ENCODE measurements around the gene CHPT1. TPM values are rescaled to one million over a fixed set of nuclear protein-coding genes. Genes with fewer than 3 reads are reported as not detected.

CHPT1 gene
- total and polyA plus RNA-seq, 2 of the 13 experiments (the other 11 are each of a cell fraction or from before 2014, with no cell fraction given) = 117 to 178 TPM

DNA sequence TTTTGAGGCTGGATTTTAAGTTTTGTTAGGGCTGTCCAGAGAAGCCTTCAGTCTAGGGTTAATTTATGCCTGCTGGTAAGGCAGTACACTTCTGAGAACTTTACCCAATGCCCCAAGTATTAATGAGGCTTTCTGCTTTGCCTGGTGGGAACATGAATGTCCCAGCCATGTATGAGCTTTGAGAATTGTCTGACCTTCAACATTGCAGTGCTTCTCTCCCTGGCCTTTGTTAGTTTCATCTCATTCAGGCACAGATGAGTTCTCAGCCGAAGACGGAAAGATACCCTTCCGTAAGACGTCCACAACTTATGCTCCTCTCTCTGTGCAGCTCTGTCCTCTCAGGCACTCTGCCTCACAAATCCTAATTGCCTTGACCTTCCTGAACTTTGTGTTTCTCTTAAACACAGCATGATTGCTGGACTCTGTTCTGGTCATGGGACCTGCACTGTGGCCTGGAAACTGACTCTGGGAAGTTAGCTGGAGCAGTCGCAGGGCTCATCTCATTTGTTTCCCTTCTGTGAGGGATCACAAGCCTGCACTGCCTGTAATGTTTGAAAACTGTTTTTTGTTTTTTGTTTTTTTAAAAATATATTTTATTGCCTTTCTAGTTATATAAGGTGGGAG lies 15.7 kb downstream of the CHPT1 start:
- Histone ChIP-seq H3K4me3 (replicated peaks in 1 of 3; ENCODE audit: insufficient read depth in 1 of 3, low read depth in 2 of 3, low read length in 3 of 3) (peak overlapping the region; percentile 25 to 51 (median 35)), H3K9me3 (ENCODE audit: low read length) (no peaks in the 10 kb centered on the region), H3K27ac (ENCODE audit: extremely low read length, insufficient read depth, low read length) (peak overlapping the region; percentile 70), H3K4me2 (ENCODE audit: low read depth, low read length) (peak overlapping the region; percentile 86), H3K36me3 (replicated peaks in 1 of 2; ENCODE audit: control insufficient read depth in 1 of 2, insufficient read depth in 2 of 2, low read length in 2 of 2) (peaks cover 3 to 26% of the 10 kb centered on the region in 2 experiments), H3K4me1 (ENCODE audit: insufficient read depth, low read length) (peaks cover 62% of the 10 kb centered on the region), H2AFZ (ENCODE audit: low read length) (no peak overlapping the region), H3K79me2 (ENCODE audit: insufficient read depth, low read length) (peaks cover 99% of the 10 kb centered on the region), H4K20me1 (ENCODE audit: insufficient read depth, low read length) (peaks cover 10% of the 10 kb centered on the region), H3K9ac (ENCODE audit: insufficient read depth, low read depth, low read length) (peak overlapping the region; percentile 48), H3K27me3 (ENCODE audit: control insufficient read depth in 1 of 2, insufficient read depth in 2 of 2, low read length in 2 of 2) (no peaks in the 10 kb centered on the region; a peak in 1 of 5 replicates)
- FAIRE-seq (peak; percentile 92), ATAC-seq (peak; percentile 97), DNase-seq (ENCODE audit: low spot score) (peak; percentile 85)
- BruUV-seq (replicated peaks) = no TSS peak
- intact Hi-C loops (cut with micrococcal nuclease; ENCODE audit: unreplicated experiment) = loop anchor here (2.0 to 5.0 kb wide), 4 partner anchors 14 to 142 kb away; no protein-coding TSS in a partner anchor
- in situ Hi-C loops (cut with HindIII; ENCODE audit: extremely low pct_ligation_motif_present, low pct_unique_long_range_greater_than_20kb) = no loop called here
- POLR2A ChIA-PET = interaction anchor here (0.8 to 2.1 kb wide), 4 partner anchors 15 to 114 kb away, joined by 3 to 20 read pairs (median 3); partner anchors contain the start of gene CHPT1
- 2% methylated on average over 5 of the region's 5 CpGs for WGBS (ENCODE audit: low lambda C conversion rate)
- CTCF ChIA-PET (ENCODE audit: low intra/inter-chr PET ratio, low total read pairs) = no interaction called here
- peak; percentile 95 for TF ChIP-seq POGZ (CRISPR knock-in tag; IDR thresholded peaks at IDR 0.05)
- TF ChIP-seq, protein P1, sequence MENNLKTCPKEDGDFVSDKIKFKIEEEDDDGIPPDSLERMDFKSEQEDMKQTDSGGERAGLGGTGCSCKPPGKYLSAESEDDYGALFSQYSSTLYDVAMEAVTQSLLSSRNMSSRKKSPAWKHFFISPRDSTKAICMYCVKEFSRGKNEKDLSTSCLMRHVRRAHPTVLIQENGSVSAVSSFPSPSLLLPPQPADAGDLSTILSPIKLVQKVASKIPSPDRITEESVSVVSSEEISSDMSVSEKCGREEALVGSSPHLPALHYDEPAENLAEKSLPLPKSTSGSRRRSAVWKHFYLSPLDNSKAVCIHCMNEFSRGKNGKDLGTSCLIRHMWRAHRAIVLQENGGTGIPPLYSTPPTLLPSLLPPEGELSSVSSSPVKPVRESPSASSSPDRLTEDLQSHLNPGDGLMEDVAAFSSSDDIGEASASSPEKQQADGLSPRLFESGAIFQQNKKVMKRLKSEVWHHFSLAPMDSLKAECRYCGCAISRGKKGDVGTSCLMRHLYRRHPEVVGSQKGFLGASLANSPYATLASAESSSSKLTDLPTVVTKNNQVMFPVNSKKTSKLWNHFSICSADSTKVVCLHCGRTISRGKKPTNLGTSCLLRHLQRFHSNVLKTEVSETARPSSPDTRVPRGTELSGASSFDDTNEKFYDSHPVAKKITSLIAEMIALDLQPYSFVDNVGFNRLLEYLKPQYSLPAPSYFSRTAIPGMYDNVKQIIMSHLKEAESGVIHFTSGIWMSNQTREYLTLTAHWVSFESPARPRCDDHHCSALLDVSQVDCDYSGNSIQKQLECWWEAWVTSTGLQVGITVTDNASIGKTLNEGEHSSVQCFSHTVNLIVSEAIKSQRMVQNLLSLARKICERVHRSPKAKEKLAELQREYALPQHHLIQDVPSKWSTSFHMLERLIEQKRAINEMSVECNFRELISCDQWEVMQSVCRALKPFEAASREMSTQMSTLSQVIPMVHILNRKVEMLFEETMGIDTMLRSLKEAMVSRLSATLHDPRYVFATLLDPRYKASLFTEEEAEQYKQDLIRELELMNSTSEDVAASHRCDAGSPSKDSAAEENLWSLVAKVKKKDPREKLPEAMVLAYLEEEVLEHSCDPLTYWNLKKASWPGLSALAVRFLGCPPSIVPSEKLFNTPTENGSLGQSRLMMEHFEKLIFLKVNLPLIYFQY (CRISPR knock-in tag; IDR thresholded peaks at IDR 0.05; ENCODE audit: borderline replicate concordance) = no peak
- TF ChIP-seq ZNF484 (CRISPR knock-in tag; IDR thresholded peaks at IDR 0.05; ENCODE audit: borderline replicate concordance, low read depth) = no peak
- TF ChIP-seq FOSL1 (CRISPR knock-in tag; IDR thresholded peaks at IDR 0.05; ENCODE audit: borderline replicate concordance) = no peak
- TF ChIP-seq CHD4 (IDR thresholded peaks at IDR 0.05; ENCODE audit: borderline replicate concordance, low read length) = no peak
- TF ChIP-seq ZMAT3 (CRISPR knock-in tag; conservative IDR thresholded peaks at IDR 0.05) = 0 out of 2 replicates have a peak, but pooled peaks have one; percentile 49
- no peak for TF ChIP-seq GTF3A (CRISPR knock-in tag; conservative IDR thresholded peaks at IDR 0.05)
- TF ChIP-seq ZNF883 (CRISPR knock-in tag; IDR thresholded peaks at IDR 0.05; ENCODE audit: not compliant biosample characterization) = no peak
- TF ChIP-seq, protein P2, sequence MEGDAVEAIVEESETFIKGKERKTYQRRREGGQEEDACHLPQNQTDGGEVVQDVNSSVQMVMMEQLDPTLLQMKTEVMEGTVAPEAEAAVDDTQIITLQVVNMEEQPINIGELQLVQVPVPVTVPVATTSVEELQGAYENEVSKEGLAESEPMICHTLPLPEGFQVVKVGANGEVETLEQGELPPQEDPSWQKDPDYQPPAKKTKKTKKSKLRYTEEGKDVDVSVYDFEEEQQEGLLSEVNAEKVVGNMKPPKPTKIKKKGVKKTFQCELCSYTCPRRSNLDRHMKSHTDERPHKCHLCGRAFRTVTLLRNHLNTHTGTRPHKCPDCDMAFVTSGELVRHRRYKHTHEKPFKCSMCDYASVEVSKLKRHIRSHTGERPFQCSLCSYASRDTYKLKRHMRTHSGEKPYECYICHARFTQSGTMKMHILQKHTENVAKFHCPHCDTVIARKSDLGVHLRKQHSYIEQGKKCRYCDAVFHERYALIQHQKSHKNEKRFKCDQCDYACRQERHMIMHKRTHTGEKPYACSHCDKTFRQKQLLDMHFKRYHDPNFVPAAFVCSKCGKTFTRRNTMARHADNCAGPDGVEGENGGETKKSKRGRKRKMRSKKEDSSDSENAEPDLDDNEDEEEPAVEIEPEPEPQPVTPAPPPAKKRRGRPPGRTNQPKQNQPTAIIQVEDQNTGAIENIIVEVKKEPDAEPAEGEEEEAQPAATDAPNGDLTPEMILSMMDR (CRISPR knock-in tag; IDR thresholded peaks at IDR 0.05) = peak; percentile 20; the same call in 1 of the 2 replicates
- TF ChIP-seq SP140L (CRISPR knock-in tag; IDR thresholded peaks at IDR 0.05; ENCODE audit: borderline replicate concordance) = no peak
- TF ChIP-seq SMAD1 (CRISPR knock-in tag; IDR thresholded peaks at IDR 0.05; ENCODE audit: borderline replicate concordance, low read depth) = no peak
- TF ChIP-seq RXRB (CRISPR knock-in tag; IDR thresholded peaks at IDR 0.05; ENCODE audit: borderline replicate concordance) = peak; percentile 95
- TF ChIP-seq ZNF589 (CRISPR knock-in tag; conservative IDR thresholded peaks at IDR 0.05) = no peak
- no peak for TF ChIP-seq KLF9 (CRISPR knock-in tag; IDR thresholded peaks at IDR 0.05; ENCODE audit: low read depth)
- TF ChIP-seq NONO (IDR thresholded peaks at IDR 0.05) = no peak
- TF ChIP-seq NONO (CRISPR knock-in tag; conservative IDR thresholded peaks at IDR 0.05) = peak; percentile 72; the same call in 1 of the 2 replicates
- TF ChIP-seq NFIB (CRISPR knock-in tag; IDR thresholded peaks at IDR 0.05; ENCODE audit: borderline replicate concordance) = no peak
- TF ChIP-seq LCORL (IDR thresholded peaks at IDR 0.05) = no peak
- TF ChIP-seq LCORL (CRISPR knock-in tag; IDR thresholded peaks at IDR 0.05) = peak; percentile 69; the same call in 1 of the 2 replicates
